Hematopoietic multipotent progenitor cell (in vitro differentiated cells): ENCODE measurements around the gene ZNF524. TPM values are rescaled to one million over a fixed set of nuclear protein-coding genes. Genes with fewer than 3 reads are reported as not detected.

Experiments used
- DNase-seq, 3 donors: peaks; one replicate each; pipeline ENCODE4 v3.0.0-alpha.2; 2011 to 2015; ENCODE audit warnings: low read depth in 2 of 3, low spot score in 2 of 3
- total RNA-seq: library from RNA; depleted of rRNA; stranded (reverse); fragments of >200 nt; gene quantifications from one replicate; pipeline ENCODE4 v1.2.3, GENCODE V29; 2012

Gene ZNF524
- total RNA-seq, 1 donor = 21.3 TPM

DNA sequence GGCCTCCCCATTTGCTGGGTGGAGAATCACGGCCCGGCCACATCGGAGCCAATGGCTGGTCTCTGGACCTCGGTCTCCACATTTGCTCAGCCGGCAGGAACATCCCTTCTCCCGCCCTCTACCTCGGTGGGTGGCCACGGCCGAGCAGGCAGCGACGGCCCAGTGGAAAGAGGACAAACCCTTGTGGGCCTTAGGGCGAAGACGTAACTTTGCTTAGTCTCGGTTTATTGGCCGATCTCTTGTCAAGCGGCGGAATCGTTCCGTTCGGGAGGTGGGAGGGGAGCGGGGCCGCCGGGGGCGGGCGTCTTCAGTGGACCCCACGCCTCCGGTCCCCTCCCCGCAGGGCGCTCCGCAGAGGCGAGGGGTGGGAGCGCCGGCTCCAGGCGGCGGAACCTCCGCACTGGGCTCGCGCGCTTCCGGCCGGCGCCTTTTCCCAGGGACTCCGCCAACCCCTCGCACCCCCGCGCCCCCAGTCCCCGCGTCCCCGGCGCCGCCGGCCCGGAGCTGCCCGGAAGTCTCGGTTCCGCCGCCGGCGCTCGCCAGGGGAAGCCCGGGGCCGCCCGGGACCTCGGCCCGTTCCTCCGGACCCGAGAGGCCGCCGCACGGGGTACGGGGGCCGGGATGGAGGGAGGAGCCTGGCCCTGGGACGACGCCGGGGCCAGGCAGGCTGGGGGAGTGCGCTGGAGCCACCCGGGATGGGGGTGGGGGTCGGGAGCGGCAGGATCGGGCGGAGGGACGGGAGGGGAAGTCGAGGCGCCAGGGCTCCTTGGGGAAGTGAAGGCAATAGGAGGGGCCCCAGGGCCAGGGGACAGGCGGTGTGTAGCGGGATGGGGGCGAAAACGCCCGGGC, 40.7 kb downstream of the ZNF524 start, which contains the start of gene ZNF580:
ZNF580 (plus strand) TSS at position 426 of the 849 bp plus-strand sequence. CDS start 1,507 bp downstream, outside the sequence.
- peak in 1 of 3 donors; percentile 41 for DNase-seq

DNA sequence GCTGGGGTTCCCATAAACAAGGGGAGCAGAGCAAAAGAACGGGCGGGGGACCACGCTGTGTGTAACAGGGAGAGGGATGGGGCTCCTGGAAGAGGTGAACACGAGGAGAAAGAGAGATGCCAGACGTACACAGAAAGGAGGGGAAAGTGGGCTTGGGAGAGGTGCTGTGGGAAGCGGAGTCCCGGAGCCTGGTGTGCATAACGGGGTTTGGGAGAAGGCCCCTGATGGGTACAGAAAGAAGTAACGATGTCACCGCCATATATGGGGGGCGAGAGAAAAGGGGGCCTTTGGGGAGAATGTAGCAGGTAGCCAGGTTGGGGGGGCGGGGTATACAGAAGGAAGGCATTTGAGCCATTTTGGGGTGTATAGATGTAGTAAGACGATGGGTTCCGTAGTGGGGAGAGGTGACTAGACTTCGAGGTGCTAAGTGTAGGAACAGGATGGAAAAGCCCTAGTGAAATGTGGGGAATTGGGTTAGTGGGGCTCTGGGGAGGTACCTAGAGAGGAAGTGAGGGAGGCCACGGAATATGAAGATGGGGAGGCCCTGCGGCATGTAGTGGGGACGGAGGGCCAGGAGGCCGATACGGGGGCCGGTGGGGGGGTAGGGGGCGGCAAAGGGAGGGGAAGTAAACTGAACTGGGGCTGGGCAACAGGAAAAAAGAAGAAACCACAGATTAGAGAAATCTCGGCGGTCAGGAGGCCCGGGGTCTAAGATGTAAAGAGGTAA, 41.5 kb downstream of the ZNF524 start:
- no peak for DNase-seq

DNA sequence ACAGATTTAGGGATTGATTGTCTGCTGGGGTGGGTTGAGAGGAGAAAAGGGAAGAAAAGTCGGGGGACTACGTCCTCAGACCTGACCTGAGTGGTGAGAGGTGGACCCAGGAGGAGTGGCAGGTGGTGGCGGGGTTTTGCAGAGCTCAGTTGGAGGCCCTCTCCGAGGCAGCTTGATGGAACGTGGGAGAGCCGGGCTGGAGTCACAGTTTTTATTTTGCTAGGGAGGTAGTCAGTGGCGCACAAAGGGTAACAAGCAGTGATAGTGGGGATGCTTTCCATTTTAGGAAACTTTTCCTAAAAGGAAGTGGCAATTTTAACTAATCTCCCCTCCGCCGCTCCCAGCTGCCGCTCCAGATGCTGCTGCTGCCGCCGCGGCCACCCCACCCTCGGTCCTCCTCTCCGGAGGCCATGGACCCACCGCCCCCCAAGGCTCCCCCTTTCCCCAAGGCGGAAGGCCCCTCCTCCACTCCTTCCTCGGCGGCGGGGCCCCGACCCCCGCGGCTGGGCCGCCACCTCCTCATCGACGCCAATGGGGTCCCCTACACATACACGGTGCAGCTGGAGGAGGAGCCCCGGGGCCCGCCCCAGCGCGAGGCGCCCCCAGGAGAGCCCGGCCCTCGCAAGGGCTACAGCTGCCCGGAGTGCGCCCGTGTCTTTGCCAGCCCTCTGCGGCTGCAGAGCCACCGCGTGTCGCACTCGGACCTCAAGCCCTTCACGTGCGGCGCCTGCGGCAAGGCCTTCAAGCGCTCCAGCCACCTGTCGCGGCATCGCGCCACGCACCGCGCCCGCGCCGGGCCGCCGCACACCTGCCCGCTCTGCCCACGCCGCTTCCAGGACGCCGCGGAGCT, 42.3 kb downstream of the ZNF524 start:
- no peak for DNase-seq

DNA sequence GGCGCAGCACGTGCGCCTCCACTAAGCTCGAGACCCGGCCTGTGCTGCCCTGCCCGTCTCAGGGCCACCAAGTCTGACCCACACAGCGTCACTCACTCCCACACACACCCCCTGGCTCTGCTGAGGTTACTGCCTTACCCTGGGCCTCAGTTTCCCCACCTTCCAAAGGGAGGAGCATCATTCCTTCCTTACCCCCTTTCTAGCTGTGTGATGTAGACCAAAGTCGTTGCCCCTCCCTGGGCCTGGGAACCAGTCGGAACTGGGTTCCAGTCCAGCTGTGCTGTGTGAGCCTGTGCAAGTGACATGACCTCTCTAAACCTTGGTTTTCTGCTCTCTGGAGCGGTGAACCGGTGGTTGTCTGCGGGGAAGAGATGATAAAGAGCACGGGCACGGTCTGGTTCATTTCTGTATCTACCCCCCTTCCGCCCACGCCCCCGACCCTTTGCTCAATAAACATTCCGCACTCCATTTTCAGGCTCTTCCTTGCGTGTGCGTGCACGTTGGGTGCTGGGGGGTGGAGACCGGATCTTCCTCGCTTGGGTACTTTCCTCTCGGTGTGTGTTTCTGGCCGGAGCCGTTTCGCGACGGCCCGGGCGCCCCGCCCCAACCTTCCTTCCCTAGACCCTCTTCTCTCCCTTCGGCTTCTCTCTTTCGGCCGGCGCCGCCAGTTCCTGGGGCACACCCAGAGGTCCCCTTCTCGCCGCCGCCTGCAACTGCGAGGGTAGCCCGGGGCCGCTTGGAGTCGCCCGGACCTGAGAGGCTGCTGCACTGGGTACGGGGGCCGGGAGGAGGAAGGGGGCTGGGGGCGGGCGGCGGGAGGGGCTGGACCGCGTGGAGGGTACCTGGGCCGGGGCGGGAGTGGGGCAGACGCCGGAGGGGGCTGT, 43.2 kb downstream of the ZNF524 start, which contains the start of gene ZNF581:
ZNF581 (plus strand) TSS at position 647 of the 884 bp plus-strand sequence. CDS start 923 bp downstream, outside the sequence.
- DNase-seq = peak in 2 of 3 donors; percentile 74 to 76

DNA sequence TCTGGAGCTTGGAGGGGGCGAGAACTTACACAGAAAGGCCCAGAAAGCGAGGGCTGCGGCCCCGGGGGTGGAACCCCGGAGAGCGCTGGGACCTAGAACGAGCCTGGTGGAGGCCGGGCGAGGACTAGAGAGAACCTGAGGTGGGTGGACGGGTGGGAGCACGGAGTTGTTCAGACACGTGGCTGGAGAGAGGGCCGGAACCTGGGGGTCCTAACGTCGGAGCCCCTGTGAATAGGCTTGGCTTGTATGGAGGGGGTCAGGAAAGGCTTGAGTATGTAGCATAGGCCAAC, 43.7 kb downstream of the ZNF524 start:
- DNase-seq = no peak

DNA sequence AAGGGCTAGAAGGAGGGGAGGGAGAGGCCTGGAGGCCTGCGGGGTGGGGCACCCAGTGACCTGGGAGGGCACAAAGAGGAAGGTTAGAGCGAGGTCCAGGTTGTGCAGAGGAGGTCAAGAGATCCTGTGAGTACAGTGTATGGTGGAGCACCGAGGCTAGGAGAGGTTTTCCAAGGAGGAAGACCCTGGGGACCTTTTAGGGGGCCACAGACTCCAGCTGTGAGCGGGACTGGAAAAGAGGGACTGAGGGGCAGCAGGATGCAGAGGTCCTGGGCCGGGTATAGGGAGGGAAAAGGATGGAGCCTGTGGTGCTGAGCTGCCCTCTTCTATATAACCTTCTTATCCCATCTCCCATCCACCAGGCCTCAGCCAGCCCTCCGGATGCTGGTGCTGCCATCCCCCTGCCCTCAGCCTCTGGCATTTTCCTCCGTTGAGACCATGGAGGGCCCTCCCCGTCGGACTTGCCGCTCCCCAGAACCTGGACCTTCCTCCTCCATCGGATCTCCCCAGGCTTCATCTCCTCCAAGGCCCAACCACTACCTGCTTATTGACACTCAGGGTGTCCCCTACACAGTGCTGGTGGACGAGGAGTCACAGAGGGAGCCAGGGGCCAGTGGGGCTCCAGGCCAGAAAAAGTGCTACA, 44.2 kb downstream of the ZNF524 start:
- no peak for DNase-seq

DNA sequence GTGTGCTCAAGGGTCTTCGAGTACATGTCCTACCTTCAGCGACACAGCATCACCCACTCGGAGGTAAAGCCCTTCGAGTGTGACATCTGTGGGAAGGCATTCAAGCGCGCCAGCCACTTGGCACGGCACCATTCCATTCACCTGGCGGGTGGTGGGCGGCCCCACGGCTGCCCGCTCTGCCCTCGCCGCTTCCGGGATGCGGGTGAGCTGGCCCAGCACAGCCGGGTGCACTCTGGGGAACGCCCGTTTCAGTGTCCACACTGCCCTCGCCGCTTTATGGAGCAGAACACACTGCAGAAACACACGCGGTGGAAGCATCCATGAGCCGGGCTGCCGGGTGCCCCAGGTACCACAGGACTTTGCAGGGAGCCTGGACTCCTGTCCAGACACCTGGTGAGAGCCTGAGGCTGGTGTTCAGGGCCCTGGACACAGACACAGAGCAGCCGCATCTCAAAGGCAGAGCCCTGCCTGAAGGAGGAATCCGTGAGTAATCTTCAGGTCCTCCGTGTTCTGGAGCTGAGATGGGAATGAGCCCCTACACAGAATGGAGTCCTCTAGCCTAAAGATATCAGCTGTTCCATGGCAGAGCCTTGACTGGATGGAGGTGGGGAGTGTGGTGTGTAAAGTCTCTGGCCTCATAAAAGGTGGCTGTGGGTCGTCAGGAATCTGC, 44.9 kb downstream of the ZNF524 start:
- no peak for DNase-seq

DNA sequence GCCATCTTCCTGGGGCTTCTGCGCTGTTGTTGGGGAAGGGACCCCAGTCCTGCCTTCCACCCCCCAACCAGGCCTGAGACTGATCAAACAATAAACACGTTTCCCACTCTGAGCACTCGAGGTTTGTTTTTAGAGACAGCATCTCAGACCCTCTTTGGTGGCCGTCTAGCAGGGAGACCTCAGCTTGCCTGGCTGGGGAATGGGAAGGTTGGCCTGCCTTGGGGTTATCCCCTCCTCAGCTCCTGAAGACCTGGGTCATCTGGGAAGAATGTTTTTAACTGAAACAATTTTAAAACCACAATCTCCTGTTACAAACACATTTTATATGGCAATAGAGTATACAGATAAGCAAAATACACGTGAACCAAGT, 45.4 kb downstream of the ZNF524 start:
- no peak for DNase-seq

DNA sequence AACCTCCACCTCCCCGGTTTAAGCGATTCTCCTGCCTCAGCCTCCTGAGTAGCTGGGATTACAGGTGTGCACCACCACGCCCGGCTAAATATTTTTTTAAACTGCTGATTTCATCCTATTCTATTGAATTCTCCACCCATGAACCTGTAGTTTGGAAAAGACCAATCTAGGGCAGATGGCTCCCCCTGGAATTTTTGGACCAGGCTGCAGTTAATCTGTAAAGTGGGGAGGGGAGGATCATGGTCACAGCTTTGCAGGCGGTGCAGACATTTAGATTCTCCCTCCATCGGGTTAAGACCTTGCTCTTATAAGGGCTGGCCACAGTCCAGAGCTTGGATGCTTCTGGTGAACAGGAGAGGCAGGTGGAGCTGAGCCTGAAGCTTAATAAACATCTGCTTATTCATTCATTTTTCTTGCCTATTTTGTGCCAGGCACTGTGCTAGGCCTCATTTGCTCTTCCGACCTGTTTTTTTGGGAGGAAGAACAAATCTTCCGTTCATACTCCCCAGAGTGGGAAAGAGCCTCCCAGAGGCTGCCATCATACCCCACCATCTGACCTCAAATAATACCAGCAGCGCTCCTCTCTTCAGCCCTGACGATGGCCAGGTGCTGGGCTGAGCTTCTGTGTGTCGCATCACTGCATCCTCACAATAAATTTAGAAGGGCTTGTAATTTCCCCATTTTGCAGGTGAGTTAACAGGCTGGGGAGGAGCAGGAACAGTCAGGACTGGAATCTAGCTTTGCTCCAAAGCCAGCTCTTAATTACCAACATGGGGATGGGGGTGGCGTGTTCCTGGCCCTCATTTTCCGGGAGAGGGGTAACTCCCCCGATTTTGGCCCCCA, 47.0 kb downstream of the ZNF524 start:
- DNase-seq = no peak

DNA sequence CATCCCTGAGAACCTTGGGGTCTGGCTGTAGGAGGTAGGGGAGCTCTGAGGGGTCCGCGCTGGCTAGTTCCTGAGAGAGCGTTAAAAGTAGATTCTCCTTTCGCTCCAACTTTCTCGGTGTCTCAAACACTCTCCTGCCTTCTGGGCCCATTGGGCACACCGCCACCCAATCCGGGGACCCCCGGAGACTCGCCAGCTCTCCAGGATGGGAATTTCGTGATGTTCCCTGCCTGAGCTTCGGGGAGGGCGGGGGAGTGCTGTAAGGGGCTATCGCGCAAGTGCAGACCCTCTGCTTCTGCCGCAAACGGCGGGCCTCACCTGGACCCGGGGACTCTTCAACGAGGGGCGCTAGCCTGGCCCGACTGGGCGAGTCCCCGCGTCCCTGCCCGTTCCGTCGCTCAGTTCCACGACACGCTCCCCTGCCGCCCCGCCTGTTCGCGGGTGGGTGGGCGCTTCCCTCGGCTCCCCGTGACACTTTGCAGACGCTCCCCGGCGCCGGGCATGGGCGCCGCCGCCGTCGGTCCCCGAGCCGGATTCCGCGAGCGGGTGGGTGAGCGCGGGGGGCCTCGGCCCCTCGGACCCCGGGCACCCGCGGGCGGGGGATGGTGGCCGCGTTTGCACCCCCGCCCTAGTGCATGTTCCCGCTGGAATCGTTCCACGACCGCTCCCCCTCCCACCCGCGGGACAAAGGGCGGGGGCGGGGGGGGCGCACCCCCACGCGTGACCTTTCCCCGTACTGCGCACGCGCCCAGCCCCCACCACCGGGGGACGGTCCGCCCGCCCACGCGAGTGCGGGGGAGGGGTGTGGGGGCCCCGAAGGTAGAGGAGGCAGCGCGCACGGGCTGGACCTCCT, 47.9 kb downstream of the ZNF524 start, which contains the start of gene CCDC106:
CCDC106 (plus strand) TSS at position 481 of the 853 bp plus-strand sequence. CDS start 835 bp downstream, outside the sequence.
- peak in 1 of 3 donors; percentile 62 for DNase-seq

DNA sequence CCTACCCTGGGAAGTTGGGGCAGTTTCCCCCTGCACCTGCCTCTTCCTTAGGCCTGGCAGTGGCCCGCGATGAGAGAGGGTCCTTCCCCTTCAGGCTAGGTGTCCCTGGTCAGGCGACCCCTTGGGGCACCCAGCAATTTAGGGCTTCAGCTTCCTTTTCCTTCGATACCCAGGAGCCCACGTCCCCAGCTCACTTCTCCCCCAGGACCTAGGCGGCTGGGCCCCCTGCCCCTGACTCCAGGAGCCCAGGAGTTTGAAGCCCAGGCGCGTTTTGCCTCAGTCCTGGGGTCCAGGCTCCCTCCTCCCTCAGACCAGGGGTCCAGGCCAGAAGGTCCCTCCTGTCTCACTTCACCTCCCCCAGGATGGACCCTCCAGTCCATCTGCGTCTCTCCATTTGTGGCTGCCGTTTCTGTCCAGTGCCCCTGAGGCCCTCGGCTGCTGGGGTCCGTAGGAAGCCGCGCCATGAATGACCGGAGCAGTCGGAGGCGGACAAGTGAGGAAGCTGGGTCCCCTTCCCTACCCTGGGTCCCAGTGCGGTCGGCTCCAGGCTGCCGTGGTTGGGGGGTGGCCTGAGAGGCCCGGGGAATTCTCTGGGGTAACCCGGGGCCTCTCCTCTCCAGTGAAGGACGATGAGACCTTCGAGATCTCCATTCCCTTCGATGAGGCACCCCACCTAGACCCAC, 48.6 kb downstream of the ZNF524 start:
- DNase-seq = no peak

DNA sequence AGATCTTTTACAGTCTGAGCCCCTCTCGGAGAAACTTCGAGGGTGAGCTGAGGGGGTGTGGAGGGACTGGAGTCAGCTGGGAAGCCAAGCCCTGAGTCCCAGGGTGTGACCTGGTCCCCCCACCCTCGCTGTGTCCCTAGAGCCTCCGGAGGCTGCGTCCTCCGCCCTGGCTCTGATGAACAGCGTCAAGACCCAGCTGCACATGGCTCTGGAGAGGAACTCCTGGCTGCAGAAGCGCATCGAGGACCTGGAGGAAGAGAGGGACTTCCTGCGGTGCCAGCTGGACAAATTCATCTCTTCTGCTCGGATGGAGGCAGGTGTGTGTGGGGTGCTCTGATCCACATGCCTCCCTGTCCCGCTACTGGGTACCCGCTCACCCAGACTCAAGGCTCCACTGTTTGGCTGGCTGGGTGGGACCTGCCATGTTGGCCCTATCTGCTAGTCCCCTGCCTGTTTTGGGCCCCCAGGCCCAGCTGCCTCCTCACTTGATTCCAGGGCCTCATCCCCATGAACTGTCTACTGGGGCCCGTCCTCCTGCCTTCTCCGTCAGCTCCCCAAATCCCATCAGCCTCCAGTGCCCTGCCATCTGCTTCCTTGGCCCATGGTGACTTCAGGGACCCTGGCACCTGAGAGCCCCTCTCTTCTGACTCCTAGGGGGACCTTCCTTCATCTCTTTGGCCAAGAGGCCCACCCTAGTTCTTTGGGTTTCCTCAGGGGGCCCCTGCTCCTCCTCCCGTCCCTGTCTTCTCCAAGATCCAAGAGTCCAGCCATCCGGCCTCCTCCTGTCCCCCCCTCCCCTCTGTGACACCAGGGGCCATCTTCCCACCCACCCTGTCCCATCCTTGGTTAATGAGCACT, 49.4 kb downstream of the ZNF524 start:
- no peak for DNase-seq

DNA sequence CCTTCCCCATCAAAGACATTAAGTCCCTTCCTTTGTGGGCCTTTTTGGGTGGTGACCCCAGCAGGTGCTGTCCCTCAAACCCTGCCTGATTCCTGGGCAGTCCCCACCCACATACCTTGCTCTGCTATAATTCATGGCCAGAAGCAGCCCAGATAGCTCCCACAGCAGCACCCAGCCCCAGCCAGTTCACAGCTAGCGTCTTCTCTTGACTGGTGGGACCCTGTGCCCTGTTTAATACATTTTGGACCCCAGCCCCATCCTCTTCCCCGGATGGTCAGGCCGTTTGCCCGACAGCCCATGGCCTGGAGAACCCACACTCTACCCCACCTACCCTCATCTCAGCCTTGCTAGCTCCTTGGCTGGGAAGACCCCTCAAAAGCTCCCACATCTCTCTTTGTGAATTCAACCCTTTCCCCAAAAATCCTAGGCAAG, 50.1 kb downstream of the ZNF524 start:
- DNase-seq = no peak

DNA sequence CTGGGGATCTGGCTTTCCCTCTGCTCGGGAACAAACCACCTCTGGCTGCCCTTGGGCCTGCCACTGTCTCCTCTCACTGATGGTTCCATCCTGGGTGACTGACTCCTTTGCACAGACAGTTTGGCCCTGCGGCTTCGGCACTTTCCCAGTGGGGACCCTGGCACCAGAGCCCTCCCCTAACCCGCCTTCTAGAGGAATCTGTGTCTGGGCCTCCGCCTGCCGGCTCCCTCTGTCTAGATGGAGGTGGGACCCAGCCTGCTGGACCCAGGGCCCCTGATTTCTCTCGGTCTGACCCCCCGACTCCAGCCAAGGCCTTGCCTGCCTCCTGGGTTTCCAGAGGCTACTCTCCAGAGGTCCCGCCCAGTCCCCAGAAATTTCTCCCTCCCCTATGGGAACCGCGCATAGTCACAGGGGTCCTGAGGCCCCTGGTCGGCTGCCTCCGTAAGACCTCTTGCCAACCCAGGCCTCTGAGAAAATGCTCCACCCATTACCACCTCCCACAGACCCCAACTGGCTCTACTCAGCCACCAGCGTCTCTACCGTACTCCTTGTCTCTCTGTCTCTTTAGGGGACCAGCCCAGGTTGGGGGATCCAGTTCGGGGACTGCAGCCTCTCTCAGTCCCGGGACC, 50.6 kb downstream of the ZNF524 start:
- no peak for DNase-seq

DNA sequence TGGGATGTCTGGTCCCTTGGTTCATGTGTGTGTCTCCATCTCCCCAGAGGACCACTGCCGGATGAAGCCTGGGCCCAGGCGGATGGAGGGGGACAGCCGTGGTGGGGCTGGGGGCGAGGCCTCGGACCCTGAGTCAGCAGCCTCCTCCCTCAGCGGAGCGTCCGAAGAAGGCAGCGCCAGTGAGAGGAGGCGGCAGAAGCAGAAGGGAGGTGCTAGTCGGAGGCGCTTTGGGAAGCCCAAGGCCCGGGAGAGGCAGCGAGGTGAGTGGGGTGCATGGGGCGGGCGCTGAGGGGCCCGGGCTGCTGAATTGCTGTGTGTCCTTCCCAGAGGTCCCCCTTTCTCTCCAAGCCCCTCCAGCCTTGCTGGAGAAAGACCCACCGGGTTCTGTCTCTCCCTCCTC, 51.1 kb downstream of the ZNF524 start:
- DNase-seq = no peak
